MV-4-11 (cell line): Measurements from ENCODE around the gene SMIM36.
"Not testable (repeated sequence)": the region's sequence is repeated elsewhere in the genome, so short reads cannot be mapped to it uniquely, and the experiment has no call there.

Experiments
- DNase-seq: peaks from one replicate; lab custom pipeline; 2025; lab: John Stamatoyannopoulos, UW

The SMIM36 gene

DNA sequence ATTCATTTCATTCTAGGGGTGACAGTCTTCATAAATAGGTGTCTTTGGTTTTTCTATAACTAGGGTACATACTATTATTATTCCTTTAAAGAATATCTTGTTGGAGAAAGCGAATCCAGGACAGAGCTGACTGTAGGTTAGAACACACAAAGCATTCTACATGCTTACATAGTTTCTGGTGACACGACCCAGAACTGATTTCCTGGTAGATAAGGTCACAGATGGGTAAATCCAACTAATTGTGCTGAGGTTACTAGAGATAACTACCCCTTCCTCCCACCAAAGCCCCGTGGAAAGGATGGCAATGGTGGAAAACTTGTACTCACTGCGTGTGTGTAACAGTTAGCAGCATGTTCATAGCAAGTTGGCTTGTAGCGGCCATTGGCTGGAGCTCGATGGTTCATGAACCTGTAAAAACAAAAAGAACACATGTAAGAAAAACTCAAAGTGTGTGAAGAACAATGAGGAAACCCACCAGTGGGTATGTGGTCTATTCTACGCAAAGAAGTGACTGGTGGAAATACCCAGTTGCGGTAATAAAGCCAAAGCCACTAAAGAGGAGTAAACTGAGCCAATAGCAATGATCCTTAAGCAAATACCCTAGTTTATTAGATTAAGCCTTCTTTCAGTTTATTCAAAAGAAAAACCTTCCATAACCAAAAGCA, 97.3 kb downstream of the SMIM36 start:
- no peak for DNase-seq

DNA sequence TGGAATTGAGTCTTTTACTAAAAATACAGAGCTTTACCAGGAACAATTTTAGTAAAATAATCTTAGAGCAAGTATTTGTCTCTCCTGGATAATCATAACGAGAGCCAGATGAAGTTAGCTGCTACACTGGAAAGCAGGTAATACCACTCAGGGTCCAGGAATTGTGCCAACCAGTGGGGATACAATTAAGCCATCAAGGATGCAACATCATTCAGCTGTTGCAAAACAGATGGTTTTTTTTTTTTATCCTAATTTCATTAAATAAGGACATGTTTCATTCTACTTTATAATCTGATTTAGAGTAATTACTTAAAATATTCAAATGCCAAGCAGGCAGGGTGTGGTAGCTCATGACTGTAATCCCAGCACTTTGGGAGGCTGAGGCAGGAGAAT, 99.8 kb downstream of the SMIM36 start:
- DNase-seq: no peak

DNA sequence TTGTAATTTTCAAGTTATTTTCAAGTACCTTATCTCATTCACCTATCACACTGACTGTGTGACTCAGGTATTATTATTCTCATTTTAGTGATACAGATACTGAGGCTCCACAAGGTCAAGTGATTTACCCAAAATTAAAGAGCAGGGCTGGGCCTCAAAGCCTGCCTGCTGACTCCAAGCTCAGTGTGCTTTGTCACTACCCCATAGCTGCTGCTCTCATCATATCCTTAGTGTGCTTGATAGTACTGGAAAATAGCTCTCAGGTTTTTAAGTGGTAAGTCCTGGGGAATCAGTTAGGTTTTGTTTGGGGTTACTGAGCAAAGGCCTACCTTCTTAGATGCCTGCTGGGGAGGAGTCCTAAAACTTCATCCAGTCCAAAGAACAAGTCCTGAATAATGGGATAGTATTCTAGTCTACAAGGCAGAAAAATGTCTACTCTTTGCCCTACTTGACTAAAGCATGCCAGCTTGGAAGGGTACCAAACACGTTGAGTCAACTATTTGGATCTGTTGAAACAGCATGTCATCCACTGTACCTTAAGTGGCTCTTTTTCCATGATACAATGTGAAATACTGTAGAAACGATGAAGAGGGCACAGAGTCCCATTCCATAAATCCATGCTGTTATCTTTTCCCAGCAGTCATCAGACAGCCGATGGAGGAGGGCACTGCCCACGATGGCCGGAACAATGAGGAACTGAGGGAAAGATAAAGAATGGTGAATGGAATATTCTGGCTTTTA, 100.4 kb downstream of the SMIM36 start:
- DNase-seq: no peak

DNA sequence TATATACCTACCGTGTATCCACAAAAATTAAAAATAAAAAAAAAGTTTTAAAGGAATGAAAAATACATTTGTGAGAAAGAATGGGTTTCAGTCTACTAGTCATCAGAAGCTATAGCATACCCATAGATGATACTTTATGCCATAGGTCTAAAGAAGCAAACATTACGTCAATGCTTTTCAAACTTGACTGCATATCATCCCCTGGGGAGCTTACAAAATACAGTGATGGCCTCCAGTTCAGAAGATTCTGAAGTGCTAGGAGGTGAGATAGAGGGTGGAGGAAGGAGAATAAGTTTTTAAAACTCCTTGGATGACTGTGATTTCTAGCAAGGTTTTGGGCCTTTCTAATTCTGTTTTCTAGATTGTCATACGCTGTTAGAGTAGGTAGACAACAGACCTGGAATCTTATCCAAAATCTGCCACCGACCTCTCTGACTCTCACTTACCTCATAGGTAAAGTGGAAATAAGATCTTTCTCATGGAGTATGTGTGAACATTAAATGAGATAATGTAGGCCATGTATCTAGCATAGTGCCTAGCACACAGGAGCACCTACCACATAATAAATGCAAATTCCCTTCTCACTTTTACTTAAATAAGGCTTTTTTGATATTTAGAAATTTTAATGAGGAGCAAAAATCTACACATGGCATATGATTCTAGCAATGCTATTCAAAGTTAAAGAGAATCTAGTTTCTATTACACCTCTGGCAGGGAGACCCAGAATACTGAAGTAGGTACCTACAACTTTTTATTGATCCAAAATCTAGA, 102.0 kb downstream of the SMIM36 start:
- no peak for DNase-seq

DNA sequence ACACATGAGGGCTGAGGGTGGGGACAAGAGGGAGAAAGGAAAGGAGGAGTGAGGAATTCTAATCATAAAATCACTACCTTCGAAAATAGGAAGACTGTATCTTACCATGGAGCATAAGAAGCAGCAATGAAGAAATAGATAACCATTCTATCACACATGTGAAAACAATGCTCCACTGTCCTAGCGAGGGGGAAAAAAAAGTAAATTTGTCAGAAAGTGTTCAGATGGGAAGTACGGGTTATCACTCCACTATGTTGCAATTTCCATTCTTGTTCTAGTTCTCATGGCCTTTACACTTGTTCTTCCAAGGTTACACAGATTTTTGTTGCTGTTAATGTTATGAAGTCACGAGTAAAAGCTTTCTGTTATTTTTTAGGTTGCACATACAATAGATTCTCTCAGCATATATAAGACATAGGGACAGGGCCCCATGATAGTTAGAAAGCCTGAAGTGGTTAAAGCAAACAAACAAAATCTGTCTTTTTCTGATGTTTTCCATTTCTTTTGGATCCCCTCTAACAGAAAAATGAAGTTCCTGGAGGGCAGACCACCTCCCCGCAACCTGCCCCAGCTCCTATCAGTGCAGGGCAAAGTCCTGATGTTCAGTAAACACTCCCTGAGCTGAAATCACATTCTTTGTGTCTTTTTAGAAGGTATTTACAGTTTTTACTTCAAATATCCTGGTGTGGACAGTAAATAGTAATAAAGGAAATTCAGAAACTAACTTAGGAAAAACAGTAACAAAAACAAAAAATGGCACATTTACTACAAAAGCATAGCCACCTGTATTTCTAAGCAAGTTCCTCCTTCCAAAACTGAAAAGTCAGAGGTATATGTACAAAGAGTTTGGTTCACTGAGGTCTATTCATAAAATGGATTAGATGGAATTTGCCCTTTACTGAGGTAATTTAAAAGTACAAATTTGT, 103.3 kb downstream of the SMIM36 start:
- no peak for DNase-seq

DNA sequence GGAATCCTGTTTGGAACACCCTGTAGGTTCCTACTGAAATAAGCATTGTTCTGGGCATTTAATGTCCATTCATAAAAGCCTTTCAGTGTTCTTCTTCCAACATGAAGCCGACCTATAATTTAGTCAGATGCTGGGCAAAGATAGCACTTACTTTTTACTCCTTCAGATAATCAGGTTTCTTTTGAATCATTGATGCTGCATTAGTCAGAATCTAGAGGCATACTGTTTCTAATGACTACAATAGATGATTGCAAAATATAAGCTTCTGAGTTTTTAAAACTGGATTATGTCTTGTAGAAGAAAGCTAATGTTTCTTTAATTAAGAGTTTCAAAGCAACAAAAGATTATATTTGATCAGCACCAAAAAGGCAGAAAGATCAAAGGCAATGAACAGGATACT, 105.7 kb downstream of the SMIM36 start:
- DNase-seq: no peak

DNA sequence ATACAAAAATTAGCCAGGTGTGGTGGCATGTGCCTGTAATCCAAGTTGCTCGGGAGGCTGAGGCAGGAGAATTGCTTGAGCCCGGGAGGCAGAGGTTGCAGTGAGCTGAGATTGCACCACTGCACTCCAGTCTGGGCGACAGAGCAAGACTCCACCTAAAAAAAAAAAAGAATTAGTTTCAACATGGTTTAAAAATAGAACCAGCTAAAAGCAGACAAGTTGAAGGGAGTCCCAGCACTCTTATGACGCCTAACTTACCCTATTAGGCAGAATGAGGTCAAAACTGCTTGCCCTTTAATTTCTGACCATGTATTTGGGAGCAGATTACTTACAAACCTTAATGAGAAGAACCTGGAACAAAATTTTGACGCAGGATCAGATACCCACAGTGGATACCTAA, 107.1 kb downstream of the SMIM36 start:
- DNase-seq: not testable (repeated sequence)

DNA sequence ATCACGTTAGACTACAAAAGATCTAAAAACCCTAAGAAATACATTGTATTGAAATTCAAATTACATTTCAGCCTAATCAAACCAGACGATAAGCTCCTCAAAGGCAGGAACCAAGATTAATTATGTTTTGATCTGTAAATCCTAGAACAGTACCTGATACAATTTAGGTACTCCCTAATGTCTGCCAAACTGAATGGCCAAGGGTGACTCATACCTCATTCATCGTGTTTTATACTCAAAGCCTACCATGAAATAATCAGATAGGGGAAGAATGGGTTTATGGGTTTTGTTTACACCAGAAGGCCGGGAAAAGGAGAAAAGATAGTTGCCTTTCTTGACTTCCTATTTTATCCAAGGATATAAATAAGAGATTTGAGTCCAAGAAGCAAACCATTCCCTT, 108.9 kb downstream of the SMIM36 start:
- DNase-seq: no peak
